ENCODE data around the gene UBE2O. TPM values are rescaled to one million over a fixed set of nuclear protein-coding genes. Genes with fewer than 3 reads are reported as not detected.

The UBE2O gene
- total and polyA plus RNA-seq, 4 donors = 3.3 to 71.5 (median 9.2) TPM

DNA sequence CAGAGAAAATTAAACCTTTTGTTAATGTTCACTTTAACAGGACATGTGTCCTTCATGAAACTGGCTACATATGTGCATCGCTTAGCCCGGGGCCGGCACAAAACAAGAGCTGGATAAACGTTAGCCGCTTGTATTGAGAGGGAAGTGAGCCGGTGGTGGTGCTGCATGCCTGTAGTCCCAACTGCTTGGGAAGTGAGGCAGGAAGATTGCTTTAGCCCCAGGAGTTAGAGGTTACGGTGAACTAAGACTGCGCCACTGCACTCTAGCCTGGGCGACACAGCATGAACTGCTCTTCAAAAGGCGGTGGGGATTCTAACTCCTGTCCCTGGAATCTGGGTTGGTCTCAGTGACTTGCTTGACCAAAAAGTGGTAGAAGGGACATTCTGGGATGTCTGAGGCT lies 83.6 kb downstream of the UBE2O start:
- Histone ChIP-seq H3K9ac (ENCODE audit: low read depth in 1 of 2, low read length in 2 of 2) (no peak overlapping the region), H3K4me1 (ENCODE audit: control insufficient read depth in 4 of 4, insufficient read depth in 4 of 4, low read length in 3 of 4) (no peaks in the 10 kb centered on the region), H3K4me3 (ENCODE audit: low read depth in 1 of 3, low read length in 3 of 3) (no peak overlapping the region), H3K27ac (ENCODE audit: low read depth in 1 of 2, low read length in 2 of 2) (no peak overlapping the region), H3K36me3 (ENCODE audit: control insufficient read depth in 4 of 4, insufficient read depth in 3 of 4, low read depth in 1 of 4, low read length in 3 of 4) (no peaks in the 10 kb centered on the region), H3K27me3 (ENCODE audit: control insufficient read depth in 4 of 4, insufficient read depth in 4 of 4, low read length in 3 of 4) (no peaks in the 10 kb centered on the region), H3K9me3 (ENCODE audit: control insufficient read depth in 4 of 4, low read length in 3 of 4) (no peaks in the 10 kb centered on the region)
- 93% methylated on average over 10 of the region's 10 CpGs for WGBS
- DNase-seq (ENCODE audit: low spot score) = no peak
- TF ChIP-seq NR2F2 (IDR thresholded peaks at IDR 0.05) = no peak
- TF ChIP-seq, protein P1, sequence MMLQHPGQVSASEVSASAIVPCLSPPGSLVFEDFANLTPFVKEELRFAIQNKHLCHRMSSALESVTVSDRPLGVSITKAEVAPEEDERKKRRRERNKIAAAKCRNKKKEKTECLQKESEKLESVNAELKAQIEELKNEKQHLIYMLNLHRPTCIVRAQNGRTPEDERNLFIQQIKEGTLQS (IDR thresholded peaks at IDR 0.05) = no peak
- no peak for TF ChIP-seq RXRA (IDR thresholded peaks at IDR 0.05)
- TF ChIP-seq, protein P2, sequence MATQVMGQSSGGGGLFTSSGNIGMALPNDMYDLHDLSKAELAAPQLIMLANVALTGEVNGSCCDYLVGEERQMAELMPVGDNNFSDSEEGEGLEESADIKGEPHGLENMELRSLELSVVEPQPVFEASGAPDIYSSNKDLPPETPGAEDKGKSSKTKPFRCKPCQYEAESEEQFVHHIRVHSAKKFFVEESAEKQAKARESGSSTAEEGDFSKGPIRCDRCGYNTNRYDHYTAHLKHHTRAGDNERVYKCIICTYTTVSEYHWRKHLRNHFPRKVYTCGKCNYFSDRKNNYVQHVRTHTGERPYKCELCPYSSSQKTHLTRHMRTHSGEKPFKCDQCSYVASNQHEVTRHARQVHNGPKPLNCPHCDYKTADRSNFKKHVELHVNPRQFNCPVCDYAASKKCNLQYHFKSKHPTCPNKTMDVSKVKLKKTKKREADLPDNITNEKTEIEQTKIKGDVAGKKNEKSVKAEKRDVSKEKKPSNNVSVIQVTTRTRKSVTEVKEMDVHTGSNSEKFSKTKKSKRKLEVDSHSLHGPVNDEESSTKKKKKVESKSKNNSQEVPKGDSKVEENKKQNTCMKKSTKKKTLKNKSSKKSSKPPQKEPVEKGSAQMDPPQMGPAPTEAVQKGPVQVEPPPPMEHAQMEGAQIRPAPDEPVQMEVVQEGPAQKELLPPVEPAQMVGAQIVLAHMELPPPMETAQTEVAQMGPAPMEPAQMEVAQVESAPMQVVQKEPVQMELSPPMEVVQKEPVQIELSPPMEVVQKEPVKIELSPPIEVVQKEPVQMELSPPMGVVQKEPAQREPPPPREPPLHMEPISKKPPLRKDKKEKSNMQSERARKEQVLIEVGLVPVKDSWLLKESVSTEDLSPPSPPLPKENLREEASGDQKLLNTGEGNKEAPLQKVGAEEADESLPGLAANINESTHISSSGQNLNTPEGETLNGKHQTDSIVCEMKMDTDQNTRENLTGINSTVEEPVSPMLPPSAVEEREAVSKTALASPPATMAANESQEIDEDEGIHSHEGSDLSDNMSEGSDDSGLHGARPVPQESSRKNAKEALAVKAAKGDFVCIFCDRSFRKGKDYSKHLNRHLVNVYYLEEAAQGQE (IDR thresholded peaks at IDR 0.05) = no peak
- TF ChIP-seq, protein P3, sequence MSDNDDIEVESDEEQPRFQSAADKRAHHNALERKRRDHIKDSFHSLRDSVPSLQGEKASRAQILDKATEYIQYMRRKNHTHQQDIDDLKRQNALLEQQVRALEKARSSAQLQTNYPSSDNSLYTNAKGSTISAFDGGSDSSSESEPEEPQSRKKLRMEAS (IDR thresholded peaks at IDR 0.05) = no peak
- TF ChIP-seq FOXA1 (IDR thresholded peaks at IDR 0.05) = no peak
- TF ChIP-seq SP1 (IDR thresholded peaks at IDR 0.05) = no peak
- TF ChIP-seq FOXA2 (IDR thresholded peaks at IDR 0.05) = no peak
- no peak for TF ChIP-seq EGR1 (IDR thresholded peaks at IDR 0.05; ENCODE audit: low read depth in 2 of 2)
- TF ChIP-seq, protein P4, sequence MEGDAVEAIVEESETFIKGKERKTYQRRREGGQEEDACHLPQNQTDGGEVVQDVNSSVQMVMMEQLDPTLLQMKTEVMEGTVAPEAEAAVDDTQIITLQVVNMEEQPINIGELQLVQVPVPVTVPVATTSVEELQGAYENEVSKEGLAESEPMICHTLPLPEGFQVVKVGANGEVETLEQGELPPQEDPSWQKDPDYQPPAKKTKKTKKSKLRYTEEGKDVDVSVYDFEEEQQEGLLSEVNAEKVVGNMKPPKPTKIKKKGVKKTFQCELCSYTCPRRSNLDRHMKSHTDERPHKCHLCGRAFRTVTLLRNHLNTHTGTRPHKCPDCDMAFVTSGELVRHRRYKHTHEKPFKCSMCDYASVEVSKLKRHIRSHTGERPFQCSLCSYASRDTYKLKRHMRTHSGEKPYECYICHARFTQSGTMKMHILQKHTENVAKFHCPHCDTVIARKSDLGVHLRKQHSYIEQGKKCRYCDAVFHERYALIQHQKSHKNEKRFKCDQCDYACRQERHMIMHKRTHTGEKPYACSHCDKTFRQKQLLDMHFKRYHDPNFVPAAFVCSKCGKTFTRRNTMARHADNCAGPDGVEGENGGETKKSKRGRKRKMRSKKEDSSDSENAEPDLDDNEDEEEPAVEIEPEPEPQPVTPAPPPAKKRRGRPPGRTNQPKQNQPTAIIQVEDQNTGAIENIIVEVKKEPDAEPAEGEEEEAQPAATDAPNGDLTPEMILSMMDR (IDR thresholded peaks at IDR 0.05; ENCODE audit: low read depth, low read length, missing input control) = no peak
- no peak for TF ChIP-seq RAD21 (IDR thresholded peaks at IDR 0.05)
- TF ChIP-seq HNF4G (IDR thresholded peaks at IDR 0.05) = no peak
- no peak for TF ChIP-seq TAF1 (conservative IDR thresholded peaks at IDR 0.05)
- TF ChIP-seq YY1 (IDR thresholded peaks at IDR 0.05) = no peak

DNA sequence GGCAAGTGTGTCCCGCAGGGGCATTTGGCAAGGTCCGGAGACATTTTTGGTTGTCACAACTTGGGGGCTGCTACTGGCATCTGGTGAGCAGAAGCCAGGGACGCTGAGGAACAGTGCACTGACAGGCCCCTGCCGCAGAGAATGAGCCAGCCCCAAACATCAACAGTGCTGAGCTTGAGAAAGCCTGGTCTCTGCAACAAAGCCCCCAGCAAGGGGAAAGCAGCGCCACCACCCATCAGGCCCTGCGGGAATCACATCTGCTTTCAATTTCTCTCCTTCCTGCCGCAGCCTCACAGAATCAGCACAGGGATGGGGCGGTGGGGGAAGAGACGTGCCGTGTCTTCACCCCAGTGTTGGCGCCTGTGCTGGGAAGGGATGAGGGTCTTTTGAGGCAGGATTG lies 84.4 kb downstream of the UBE2O start:
- no peak overlapping the region for H3K4me3 ChIP-seq (ENCODE audit: low read depth in 1 of 3, low read length in 3 of 3)
- no peaks in the 10 kb centered on the region for H3K9me3 ChIP-seq (ENCODE audit: control insufficient read depth in 4 of 4, low read length in 3 of 4)
- H3K9ac ChIP-seq (ENCODE audit: low read depth in 1 of 2, low read length in 2 of 2) = no peak overlapping the region
- TF ChIP-seq HNF4A (conservative IDR thresholded peaks at IDR 0.05) = no peak
- TF ChIP-seq JUND (IDR thresholded peaks at IDR 0.05) = no peak
- no peak for TF ChIP-seq RAD21 (IDR thresholded peaks at IDR 0.05)
- no peak for TF ChIP-seq NR2F2 (IDR thresholded peaks at IDR 0.05)
- no peak for TF ChIP-seq FOXA2 (IDR thresholded peaks at IDR 0.05)
- TF ChIP-seq, protein P4 (IDR thresholded peaks at IDR 0.05; ENCODE audit: low read depth, low read length, missing input control) = no peak
- TF ChIP-seq, protein P5, sequence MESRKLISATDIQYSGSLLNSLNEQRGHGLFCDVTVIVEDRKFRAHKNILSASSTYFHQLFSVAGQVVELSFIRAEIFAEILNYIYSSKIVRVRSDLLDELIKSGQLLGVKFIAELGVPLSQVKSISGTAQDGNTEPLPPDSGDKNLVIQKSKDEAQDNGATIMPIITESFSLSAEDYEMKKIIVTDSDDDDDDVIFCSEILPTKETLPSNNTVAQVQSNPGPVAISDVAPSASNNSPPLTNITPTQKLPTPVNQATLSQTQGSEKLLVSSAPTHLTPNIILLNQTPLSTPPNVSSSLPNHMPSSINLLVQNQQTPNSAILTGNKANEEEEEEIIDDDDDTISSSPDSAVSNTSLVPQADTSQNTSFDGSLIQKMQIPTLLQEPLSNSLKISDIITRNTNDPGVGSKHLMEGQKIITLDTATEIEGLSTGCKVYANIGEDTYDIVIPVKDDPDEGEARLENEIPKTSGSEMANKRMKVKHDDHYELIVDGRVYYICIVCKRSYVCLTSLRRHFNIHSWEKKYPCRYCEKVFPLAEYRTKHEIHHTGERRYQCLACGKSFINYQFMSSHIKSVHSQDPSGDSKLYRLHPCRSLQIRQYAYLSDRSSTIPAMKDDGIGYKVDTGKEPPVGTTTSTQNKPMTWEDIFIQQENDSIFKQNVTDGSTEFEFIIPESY (IDR thresholded peaks at IDR 0.05) = no peak
- TF ChIP-seq, protein P3 (IDR thresholded peaks at IDR 0.05) = no peak
- H3K36me3 ChIP-seq (ENCODE audit: control insufficient read depth in 4 of 4, insufficient read depth in 3 of 4, low read depth in 1 of 4, low read length in 3 of 4) = no peaks in the 10 kb centered on the region
- no peaks in the 10 kb centered on the region for H3K27me3 ChIP-seq (ENCODE audit: control insufficient read depth in 4 of 4, insufficient read depth in 4 of 4, low read length in 3 of 4)
- H3K27ac ChIP-seq (ENCODE audit: low read depth in 1 of 2, low read length in 2 of 2) = no peak overlapping the region
- no peak for DNase-seq (ENCODE audit: low spot score)
- 88% methylated on average over 11 of the region's 11 CpGs for WGBS
- no peaks in the 10 kb centered on the region for H3K4me1 ChIP-seq (ENCODE audit: control insufficient read depth in 4 of 4, insufficient read depth in 4 of 4, low read length in 3 of 4)

Measured in liver (tissue), 9 donors.